CD1c-positive myeloid dendritic cell (primary cell): Measurements from ENCODE around the gene OR2A1.
"Not testable (repeated sequence)": the region's sequence is repeated elsewhere in the genome, so short reads cannot be mapped to it uniquely, and the experiment has no call there.

Experiments used
- DNase-seq: peaks from one replicate; pipeline ENCODE4 v3.0.0-alpha.2; 2016; ENCODE audit errors: extremely low spot score

The OR2A1 gene, protein sequence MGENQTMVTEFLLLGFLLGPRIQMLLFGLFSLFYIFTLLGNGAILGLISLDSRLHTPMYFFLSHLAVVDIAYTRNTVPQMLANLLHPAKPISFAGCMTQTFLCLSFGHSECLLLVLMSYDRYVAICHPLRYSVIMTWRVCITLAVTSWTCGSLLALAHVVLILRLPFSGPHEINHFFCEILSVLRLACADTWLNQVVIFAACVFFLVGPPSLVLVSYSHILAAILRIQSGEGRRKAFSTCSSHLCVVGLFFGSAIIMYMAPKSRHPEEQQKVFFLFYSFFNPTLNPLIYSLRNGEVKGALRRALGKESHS

DNA sequence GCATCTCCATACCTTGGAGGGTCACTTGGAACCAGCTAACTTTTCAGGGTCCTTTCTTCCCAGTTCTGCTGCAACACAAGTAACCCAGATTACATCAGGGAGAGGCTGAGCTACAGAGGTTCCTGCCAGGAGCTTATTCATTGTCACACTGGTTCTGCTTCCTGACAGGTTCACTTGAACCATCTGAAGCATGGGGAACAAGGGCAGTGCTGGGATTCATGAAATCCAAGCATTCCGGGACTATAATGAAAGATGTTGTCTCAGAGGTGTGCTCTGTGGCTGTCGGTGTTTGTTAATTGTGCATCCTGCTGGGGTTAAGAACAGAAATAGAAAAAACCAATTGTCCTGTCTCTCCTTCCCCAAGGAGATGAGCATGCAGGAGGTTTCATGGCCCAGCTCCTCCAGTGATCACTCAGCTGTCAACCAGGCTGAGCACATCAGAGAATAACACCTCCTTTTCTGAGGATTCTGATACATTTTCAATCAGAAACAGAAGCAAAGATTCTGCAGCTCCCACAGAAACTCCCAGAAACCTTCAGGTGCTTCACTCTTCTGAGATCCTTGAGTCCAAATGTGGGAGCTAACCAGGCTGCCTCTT is at the start of gene OR2A1:
Gene OR2A1, plus strand, starts transcription at position 548 of the 598 bp plus-strand sequence. CDS start 5,706 bp downstream, outside the sequence.
- not testable (repeated sequence) for DNase-seq

DNA sequence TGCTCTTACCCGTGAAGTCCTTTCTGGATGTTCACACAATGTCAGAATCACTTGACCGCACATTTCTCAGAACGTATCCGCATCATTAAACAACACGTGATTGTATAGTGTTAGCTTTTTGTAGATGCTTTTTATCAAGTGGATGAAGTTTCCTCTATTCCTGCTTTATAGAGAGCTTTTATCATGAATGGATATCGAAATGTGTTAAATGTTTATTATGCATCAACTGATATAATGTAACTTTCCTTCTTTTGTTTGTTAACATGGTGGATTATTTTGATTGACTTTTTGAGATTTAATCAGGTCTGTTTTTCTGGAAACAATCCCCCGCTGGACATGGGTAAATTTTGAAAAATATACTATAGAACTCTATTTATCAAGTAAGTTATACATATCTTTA is 47.5 kb upstream of the OR2A1 start, which contains the start of gene OR2A7:
Gene OR2A7, minus strand, starts transcription at position 101 of the 400 bp plus-strand sequence. CDS start 5,164 bp downstream, outside the sequence.
- not testable (repeated sequence) for DNase-seq

DNA sequence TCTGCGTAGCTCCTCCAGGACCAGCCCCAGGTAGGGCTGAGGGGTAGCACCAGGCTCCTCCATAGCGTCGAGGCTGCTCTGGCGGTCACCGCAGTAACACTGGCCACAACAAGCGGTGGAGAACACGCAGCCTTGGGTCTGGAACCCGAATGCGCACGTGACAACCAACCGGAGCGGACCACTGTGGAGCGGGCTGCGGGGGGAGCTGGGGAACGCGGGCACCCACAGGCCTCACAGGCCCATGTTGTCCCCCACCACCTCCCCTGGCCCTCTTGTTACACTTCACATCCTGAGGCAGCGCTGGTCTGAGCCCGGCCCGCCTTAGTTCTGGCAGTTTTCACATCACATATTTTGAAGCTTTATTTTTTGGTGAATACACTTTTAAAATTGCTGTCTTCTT is 43.0 kb upstream of the OR2A1 start, which contains the start of gene CTAGE8:
Gene CTAGE8, minus strand, starts transcription at position 101 of the 400 bp plus-strand sequence. Its CDS starts 38 bp downstream, at position 63.
- not testable (repeated sequence) for DNase-seq

DNA sequence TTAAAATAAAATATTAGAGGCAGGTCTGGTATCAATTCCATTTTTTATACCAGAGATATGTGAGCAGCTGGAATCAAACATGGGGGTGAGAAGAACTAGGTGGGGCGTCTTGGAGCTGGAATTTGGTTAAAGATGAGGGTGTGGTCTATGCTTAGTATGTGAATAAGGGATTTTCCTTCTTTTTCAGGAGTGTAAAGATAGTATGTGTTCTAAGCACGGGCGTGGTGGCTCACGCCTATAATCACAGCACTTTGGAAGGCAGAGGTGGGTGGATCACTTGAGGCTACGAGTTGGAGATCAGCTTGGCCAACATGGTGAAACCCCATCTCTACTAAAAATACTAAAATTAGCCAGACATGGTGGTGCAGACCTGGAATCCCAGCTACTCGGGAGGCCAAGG is 36.9 kb upstream of the OR2A1 start:
- not testable (repeated sequence) for DNase-seq

DNA sequence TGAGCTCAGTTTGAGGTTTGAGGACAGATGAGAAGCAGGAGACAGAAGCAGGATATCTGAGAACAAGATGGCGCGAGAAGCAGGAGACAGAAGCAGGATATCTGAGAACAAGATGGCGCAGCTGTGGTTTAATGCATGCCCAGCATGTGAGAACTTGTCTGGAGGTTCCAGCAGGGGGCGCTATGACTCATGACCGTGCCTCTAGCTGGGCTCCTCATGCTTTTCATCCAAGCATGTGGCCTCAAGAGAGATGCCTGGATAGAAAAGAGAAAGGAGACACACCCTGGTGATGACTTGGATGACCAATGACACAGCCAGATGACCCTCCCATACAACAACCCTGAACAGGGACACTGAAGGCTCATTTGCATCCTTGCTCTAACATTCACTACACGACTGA is 32.2 kb upstream of the OR2A1 start:
- not testable (repeated sequence) for DNase-seq

DNA sequence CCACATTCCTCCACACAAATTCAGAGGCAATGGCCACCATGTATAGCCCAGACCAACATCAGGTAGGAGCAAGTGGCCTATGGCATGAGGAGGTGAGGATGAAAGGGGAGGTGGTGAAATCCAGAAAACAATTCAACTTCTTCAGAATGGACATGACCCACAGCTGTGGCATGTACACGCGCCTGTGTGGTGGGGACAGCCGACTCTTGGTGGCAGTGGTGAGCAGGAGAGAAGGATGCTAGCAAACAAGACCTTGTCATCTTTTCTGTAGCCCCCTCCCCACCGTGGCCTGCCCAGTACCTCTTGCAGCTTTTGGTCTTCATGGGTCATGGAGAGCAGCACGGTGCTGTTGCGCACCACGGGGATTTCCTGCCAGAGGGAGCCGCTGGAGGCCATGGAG is 30.2 kb upstream of the OR2A1 start:
- DNase-seq, result not testable (repeated sequence)

DNA sequence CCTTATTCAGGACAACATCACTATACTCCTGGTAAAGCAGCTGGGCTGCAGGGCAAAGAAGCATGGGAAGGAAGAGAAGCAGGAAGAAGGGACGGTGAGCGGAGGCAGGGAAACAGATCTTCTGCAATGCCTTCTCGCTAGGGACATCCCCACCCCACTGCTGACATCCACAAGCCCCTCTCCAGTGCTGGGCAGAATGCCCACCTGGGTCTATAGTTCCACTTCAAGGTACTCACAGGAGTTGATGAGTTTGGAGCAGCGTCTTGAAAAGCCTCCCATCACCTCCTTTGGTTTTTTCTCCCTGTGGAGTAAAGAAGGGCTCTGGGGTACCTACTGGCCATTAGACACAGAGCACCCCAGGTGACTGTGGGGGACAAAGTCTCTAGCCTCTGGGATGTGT is 29.7 kb upstream of the OR2A1 start:
- DNase-seq, result not testable (repeated sequence)

DNA sequence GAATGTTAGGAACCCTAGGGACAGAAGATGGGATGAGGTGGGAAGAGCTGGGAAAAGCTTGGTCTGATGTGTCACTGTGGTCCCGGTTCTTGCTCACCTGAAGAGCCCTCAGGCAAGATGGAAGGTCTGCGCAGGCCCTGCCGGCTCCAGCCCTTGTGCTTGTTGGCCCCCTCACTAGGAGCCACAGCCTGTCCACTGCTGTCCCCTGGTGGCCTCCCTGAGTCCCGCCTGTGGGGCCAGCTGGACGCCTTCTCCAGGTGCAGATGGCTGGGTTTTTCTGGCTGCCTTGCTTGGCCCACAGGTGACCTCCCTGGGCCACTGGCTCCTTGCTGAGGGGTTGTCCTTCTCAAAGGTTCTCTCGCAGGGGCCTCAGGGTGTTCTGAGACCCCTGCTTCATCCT is 28.5 kb upstream of the OR2A1 start:
- DNase-seq, result not testable (repeated sequence)

DNA sequence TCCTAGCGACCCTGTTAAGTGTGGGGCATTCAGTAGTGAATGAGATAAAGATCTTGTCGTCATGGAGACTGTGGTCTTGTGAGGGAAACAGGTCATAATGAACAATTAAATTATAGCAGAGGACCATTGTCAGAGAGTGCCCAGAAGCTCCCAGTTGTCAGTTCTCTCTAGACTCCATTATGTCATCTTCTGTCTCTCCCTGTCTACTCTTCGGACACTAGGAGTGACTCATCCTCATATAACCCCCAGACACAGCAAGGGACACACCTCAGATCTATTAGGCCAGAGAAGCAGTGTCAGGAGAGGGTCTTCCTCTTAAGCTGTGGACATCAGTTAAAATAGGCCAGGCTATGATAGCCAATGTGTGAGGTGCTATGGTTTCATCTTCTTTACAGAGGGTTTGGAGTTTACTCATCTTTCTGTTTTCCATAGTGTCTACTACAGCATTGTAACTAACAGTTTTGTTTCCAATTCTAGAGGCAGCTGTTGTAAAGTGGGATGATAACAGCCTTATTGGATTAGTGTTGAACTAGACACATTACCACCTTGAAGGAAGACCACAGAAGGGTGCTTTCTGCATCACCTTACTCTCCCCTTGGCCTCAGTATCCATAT is 24.9 kb upstream of the OR2A1 start:
- not testable (repeated sequence) for DNase-seq

DNA sequence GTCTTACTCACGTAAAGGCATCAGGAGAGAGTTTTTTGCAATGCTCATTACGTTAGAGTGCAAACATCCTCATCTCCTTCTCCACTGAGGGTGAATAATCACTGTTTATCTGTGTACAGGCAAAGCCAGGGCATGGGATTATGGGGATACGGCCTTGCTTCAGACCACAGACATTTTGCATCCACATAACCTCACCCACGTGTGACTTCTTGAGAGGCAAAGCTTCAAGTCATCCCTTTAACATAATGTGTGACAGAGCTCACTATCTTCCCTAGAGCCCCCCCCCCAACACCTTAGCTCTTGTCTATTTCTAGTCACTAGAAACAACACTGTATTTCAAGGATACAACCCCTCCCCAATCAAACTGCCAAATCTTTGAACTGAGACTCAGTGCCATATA is 20.6 kb upstream of the OR2A1 start:
- DNase-seq, result not testable (repeated sequence)

DNA sequence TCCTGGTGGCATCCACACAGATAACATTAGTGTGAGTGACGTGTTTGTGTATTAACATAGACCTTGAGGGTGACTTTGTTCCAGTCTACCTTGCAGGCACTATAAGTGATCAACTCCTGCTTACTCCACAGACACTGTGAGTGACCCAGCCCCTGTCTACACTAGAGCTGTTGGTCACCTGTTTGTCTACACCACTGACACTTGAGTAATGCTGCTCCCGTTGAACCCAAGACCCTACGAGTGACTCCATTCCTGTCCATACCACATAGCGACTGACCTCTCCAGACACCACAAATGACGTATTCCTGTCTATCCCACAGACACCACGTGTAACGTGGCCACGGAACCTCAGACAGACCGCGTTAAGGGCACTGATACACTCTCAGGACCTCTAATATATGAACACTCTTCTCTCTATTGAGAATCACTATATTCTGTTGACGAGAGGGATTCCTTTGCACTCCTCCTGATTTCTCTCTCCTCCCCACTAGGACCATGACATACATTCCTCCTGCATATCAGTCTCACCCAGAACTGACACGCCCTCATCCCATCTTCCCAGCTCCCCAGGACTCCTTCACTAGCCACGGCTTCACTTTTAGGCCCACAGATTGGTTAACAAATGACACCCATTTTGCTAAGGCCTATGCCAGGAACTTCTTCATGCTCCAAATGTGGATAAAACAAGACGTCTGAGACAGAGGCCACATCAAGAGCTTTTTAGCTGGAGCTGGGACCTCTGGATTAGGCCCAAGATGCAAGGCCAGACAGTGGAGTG is 19.6 kb upstream of the OR2A1 start:
- DNase-seq, result not testable (repeated sequence)

DNA sequence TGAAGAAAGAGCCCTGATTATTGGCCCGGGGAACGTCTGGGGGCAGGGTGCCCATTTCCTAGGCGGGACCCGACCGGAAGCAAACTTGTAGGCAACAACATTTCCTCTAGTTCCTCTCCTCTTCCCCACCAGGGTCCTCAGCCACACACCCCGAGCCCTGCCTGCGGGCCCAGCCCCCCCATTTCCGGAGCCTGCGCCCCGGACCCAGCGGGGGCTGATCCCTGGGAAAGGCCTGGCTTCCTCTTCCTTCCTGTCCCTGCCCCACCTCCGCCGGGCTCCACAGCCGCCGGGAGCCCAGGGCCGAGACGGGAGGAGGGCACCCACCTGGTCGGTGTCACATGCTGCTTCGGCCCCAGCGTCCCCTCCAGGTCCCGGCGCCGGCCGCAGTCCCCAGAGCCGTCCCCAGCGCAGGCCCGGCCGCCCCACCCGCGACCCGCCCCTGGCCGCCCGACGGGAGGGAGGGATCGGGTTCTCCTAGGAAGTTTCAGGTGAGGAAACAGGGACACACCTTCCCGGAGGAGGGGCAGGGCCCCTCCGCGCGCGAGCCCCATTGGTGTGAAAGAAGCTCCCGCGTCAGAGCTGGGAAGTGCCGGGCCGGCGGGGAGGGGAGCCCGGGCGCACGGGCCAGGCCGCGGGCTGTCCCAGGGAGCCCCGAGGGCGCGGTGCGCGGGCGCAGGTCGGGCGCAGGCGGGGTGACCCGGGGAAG is 18.3 kb upstream of the OR2A1 start:
- DNase-seq, result not testable (repeated sequence)

DNA sequence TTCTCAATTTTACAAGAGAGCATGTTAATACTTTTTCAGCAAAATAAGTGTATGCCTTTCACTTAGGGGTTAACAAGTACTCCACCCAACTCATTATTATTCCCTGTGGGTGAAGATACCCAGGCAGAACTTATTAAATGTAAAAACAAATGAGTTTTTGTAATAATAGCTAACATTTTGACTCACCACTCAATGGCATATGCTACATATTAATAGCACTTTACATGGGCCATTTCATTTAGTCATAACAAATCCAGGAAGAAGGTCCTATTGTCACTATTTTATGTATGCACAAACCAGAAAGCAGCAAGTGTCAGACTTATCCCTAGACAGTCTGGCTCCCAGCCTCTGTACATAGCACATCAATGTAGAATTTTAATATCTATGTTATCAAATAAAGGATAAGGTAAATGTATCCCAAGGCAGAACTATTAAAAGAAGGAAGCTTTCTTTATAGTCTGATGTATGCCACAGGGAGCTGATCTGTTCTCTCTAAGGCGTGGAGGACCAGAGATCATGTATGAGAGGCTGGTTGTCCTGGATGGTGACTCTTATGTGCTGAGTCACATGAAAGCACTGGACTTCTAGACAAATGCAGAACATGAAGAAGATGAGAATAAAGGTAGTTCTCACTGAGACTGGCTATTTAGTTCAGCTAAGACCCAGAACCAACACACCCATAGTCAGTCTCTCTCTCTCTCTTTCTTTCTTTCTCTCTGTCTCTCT is 9.5 kb upstream of the OR2A1 start:
- DNase-seq, result not testable (repeated sequence)

DNA sequence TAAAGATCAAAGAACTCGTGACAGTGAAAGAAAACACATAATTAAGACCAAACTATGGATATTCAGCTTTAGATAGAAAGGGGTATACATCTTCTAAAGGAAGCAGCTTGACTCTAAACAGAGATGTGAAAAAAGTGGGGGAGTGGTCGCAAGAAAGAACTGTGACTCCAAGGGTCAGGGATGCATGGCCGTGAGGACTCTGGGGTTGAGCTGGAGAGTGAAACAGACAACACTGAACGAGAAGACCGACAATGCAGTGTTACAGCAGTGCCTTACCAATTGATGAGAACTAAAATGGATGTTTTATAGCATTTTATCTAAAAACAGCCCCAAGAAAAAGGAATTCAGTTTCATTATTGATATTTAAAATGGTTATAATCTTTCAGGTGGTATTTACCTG is 8.6 kb upstream of the OR2A1 start:
- not testable (repeated sequence) for DNase-seq

DNA sequence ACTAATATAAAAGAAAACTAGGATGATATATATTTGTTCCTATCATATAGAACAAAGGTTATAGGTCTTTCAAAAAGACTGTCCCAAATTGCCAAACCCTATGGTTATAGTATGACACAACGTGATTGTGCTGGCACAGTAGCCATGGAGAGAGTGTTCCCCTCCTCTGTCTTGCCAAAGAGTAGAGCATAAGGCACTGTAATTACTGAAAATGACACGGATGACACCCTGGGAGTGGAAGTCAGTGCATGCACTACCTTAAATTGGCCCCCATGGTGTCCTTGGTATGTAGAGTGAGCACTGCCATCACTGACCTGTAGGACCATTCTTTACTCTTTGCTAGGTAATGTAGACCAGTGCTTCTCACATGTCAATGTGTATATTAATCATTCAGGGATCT is 7.1 kb upstream of the OR2A1 start:
- not testable (repeated sequence) for DNase-seq

DNA sequence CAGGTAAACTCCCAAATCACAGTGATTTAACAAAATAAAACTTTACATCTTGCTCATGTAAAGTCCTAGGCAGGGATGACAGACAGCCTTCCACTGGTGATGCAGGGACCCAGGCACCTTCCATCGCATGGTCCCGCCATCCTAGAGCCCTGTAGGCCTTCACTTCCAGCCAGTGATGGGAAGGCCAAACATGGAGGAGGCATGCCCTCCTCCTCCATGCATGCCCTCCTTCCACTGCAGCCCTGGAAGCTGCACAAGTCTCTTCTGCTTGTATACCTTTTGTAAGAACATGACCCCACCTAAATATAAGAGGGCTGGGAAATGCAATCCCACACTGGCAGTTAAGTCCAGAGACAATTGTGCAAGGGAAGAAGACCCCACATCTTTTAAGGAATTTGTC is 2.5 kb upstream of the OR2A1 start:
- not testable (repeated sequence) for DNase-seq

DNA sequence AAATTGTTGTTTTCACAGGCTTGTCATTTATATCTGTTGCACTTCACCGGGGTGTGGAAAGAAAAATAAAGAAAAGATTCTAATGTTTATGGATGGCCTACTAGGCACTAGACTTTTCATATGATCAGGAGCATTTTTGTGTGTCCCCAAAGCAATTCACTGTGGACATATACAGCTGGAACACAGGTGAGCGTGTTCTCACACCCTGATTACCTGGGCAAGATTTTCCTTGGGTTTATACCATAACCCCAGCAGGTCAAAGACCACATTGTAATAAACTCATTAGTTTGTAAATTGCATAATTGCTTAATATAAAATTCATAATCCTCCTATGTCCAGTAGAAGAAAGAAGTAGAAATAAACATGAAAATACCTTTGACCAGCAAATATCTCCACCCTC is 1.0 kb upstream of the OR2A1 start:
- DNase-seq, result not testable (repeated sequence)

DNA sequence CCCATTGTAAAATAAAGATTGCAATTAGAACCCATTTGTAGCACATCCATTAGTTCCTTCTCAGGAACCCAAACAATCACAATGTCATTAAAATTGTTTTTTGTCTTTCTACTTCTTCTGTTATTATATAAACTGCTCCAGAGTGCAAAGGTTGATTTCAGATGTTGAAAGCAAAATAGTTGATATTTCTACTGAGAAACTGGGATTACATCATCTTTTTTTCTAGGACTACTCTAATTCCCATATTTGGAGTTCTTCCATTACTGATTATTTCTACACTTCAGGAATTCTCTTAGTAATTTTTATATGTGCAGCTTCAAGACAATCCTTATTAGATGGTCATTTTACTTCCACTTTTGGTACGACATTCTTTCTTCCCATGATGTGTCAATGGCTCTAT is 5.3 kb downstream of the OR2A1 start:
- DNase-seq, result not testable (repeated sequence)

DNA sequence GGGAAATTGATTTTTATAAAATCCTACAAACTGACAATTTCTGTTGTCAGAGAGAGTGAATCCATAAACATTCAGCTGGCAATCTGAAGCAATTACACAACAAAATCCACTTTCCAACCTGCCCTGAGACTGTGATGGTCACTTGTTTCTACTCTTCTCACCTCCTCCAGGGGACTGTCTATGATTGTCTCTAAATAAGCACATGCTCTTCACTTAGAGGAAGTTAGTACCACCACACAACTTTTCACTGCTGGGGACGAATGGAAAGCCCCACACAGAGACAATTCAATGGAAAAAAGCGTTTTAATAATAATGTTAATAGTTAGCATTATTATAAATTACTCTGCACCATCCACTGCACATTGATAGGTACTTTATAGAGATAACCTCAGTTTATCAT is 7.3 kb downstream of the OR2A1 start:
- not testable (repeated sequence) for DNase-seq

DNA sequence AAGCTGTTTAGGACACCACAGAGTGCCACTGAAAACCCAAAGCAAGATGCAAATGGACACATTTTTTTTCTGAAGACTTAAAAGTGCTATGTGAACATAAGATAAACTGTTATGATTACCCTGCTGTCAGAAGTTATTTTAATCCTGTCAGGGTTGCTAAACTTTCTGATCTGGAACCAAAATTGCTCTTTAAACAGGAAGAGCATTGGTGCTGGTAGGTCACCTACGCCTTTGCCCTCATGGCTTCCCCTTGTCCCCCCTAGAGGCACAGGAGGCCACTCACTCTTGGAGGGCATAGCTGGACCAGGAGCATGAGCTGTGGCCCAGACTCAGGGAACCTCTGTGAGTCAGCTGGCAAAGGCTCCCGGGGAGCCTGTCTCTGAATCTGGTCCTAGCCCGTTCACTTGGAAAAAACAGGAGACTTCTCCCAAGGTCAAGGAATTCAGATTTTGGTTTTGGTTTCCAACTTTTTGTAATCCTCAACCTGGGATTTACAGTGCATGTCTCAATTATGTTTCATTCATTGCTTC is 9.5 kb downstream of the OR2A1 start:
- DNase-seq, result not testable (repeated sequence)
